ENCODE measurements around the gene ZNF605.

The ZNF605 gene

GRCh38 chr12:132945806-132946205 is 10.3 kb downstream of the ZNF605 start:
- H4K20me1 ChIP-seq (ENCODE audit: insufficient read depth, low read length) = no peaks in the 10 kb centered on the region
- no peak overlapping the region for H3K4me3 ChIP-seq (ENCODE audit: low read length)
- no peaks in the 10 kb centered on the region for H3K9me3 ChIP-seq (replicated peaks; ENCODE audit: insufficient read depth, low read length)

GRCh38 chr12:132942611-132943010 is 13.5 kb downstream of the ZNF605 start:
- Histone ChIP-seq H4K20me1 (ENCODE audit: insufficient read depth, low read length) (no peaks in the 10 kb centered on the region), H3K27me3 (replicated peaks; ENCODE audit: insufficient read depth, low read length) (no peaks in the 10 kb centered on the region), H3K4me3 (ENCODE audit: low read length) (no peak overlapping the region), H3K9me2 (replicated peaks; ENCODE audit: insufficient read depth, low read length) (no peaks in the 10 kb centered on the region), H3K9me3 (replicated peaks; ENCODE audit: insufficient read depth, low read length) (no peaks in the 10 kb centered on the region), H3K36me3 (replicated peaks; ENCODE audit: insufficient read depth, low read length) (no peaks in the 10 kb centered on the region), H3K27ac (ENCODE audit: low read length) (no peak overlapping the region), H3K9ac (ENCODE audit: low read length) (no peak overlapping the region), H2AFZ (ENCODE audit: low read length) (no peak overlapping the region), H3K4me1 (ENCODE audit: low read length) (no peaks in the 10 kb centered on the region), H3F3A (ENCODE audit: insufficient read depth, low read length) (no peaks in the 10 kb centered on the region), H3K79me2 (ENCODE audit: low read length) (no peaks in the 10 kb centered on the region), H3K4me2 (ENCODE audit: low read depth, low read length) (no peak overlapping the region)
- DNase-seq = no peak
- TF ChIP-seq CTCF (IDR thresholded peaks at IDR 0.05; ENCODE audit: low read length) = no peak
- no peak for TF ChIP-seq EZH2 (optimal IDR thresholded peaks at IDR 0.05; ENCODE audit: low read depth, low read length)
- TF ChIP-seq EZH2phosphoT487 (IDR thresholded peaks at IDR 0.05; ENCODE audit: low read length) = no peak

More at GRCh38 chr12:132945806-132946205, 10.3 kb downstream of the ZNF605 start:
- no peak overlapping the region for H2AFZ ChIP-seq (ENCODE audit: low read length)
- H3K27ac ChIP-seq (ENCODE audit: low read length) = no peak overlapping the region
- H3F3A ChIP-seq (ENCODE audit: insufficient read depth, low read length) = no peaks in the 10 kb centered on the region
- no peaks in the 10 kb centered on the region for H3K36me3 ChIP-seq (replicated peaks; ENCODE audit: insufficient read depth, low read length)
- H3K4me1 ChIP-seq (ENCODE audit: low read length) = no peaks in the 10 kb centered on the region
- H3K4me2 ChIP-seq (ENCODE audit: low read depth, low read length) = no peak overlapping the region
- H3K9ac ChIP-seq (ENCODE audit: low read length) = no peak overlapping the region
- DNase-seq = no peak
- TF ChIP-seq EZH2 (optimal IDR thresholded peaks at IDR 0.05; ENCODE audit: low read depth, low read length) = no peak
- TF ChIP-seq CTCF (IDR thresholded peaks at IDR 0.05; ENCODE audit: low read length) = no peak
- no peak for TF ChIP-seq EZH2phosphoT487 (IDR thresholded peaks at IDR 0.05; ENCODE audit: low read length)
- no peaks in the 10 kb centered on the region for H3K79me2 ChIP-seq (ENCODE audit: low read length)
- no peaks in the 10 kb centered on the region for H3K27me3 ChIP-seq (replicated peaks; ENCODE audit: insufficient read depth, low read length)
- no peaks in the 10 kb centered on the region for H3K9me2 ChIP-seq (replicated peaks; ENCODE audit: insufficient read depth, low read length)

DNA sequence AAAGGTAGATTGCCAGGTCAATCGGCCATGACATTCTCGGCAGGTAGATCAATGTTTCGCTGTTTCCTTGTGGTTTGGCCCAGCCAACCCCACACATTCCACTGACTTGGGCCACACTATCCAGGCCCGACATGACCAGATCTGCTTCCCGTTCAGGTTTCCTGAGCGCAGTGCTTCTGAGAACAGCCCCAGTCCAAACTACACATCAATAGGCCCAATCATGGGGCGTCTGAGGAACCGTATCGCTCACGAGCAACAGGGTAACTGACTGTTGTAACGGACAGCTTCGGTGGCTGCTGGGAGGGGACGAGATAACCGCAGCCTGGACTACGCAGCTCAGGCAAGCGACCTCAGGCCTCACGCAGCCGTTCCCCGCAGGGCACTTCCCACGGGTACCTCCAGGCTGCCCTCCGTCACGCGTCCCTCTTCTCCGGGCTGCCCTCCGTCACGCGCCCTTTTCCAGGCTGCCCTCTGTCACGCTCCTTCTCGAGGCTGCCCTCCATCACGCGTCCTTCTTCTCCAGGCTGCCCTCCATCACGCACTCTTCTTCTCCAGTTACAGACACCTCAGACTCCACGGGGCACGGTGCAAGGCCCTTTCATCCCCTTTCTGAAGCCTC is 14.7 kb downstream of the ZNF605 start:
- Histone ChIP-seq H3F3A (ENCODE audit: insufficient read depth, low read length) (no peaks in the 10 kb centered on the region), H2AFZ (ENCODE audit: low read length) (no peak overlapping the region), H3K27me3 (replicated peaks; ENCODE audit: insufficient read depth, low read length) (no peaks in the 10 kb centered on the region), H3K79me2 (ENCODE audit: low read length) (no peaks in the 10 kb centered on the region), H3K9me3 (replicated peaks; ENCODE audit: insufficient read depth, low read length) (no peaks in the 10 kb centered on the region), H3K4me3 (ENCODE audit: low read length) (no peak overlapping the region), H4K20me1 (ENCODE audit: insufficient read depth, low read length) (no peaks in the 10 kb centered on the region), H3K9me2 (replicated peaks; ENCODE audit: insufficient read depth, low read length) (no peaks in the 10 kb centered on the region), H3K4me1 (ENCODE audit: low read length) (no peaks in the 10 kb centered on the region), H3K27ac (ENCODE audit: low read length) (no peak overlapping the region), H3K9ac (ENCODE audit: low read length) (no peak overlapping the region), H3K4me2 (ENCODE audit: low read depth, low read length) (no peak overlapping the region), H3K36me3 (replicated peaks; ENCODE audit: insufficient read depth, low read length) (no peaks in the 10 kb centered on the region)
- no peak for TF ChIP-seq CTCF (IDR thresholded peaks at IDR 0.05; ENCODE audit: low read length)
- no peak for TF ChIP-seq EZH2 (optimal IDR thresholded peaks at IDR 0.05; ENCODE audit: low read depth, low read length)
- TF ChIP-seq EZH2phosphoT487 (IDR thresholded peaks at IDR 0.05; ENCODE audit: low read length) = no peak
- DNase-seq = no peak

Measured in MM.1S (cell line).